Cardiac fibroblast (primary cell): ENCODE data around the gene WIZ.

Experiments used
- DNase-seq, 2 donors: peaks; one replicate each; pipeline versions ENCODE4 v3.0.0 to v3.0.0-alpha.2; 2010; ENCODE audit warnings: low read depth in 2 of 2
- H3K4me3 ChIP-seq, 2 donors: replicated peaks in 1 of 2; 1 replicate in 1 of 2; 2 replicates in 1 of 2; pipeline ENCODE4 v1.5.1; 2011; ENCODE audit warnings: low read depth in 2 of 2, low read length in 2 of 2, mild to moderate bottlenecking in 2 of 2, moderate library complexity in 1 of 2
- CTCF ChIP-seq: IDR thresholded peaks from one replicate; pipeline ENCODE4 v1.5.1; 2011; ENCODE audit warnings: low read depth, mild to moderate bottlenecking, low read length, inconsistent platforms

The WIZ gene

DNA sequence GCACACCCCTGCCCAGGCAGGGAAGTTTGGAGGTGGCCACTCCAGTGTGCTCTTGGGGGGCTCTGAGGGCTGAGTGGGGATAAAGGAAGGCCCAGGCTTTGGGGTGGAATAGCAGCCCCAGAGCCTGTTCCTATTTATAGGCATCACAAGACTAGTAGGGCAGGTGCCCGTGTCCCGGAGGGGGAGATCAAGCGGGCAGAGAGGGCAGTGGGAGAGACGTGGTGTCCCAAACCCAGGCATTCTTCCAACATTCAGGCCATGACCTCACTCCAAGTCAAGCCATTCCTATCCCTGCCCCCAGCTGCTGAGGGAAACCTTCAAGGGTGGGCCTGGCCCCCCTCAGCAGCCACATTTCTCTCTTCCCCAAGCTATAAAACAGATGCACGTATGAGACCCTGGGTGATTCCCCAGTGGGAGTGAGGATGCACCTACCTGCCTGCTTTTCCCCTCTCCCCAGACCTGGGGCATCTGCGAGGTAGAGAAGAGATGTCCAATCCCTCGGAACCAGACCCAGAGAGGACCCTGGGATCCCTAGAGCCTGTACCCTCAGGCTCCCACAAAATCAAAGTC lies 3.9 kb downstream of the WIZ start:
- DNase-seq, result no peak
- H3K4me3 ChIP-seq, result no peak overlapping the region
- no peak for TF ChIP-seq CTCF

- TF ChIP-seq CTCF, result no peak
- H3K4me3 ChIP-seq, result no peak overlapping the region
- DNase-seq, result no peak
These were observed 4.5 kb downstream of the WIZ start for GRCh38 chr19:15445227-15445605.

GRCh38 chr19:15444505-15445226 lies 5.1 kb downstream of the WIZ start:
- no peak for DNase-seq
- TF ChIP-seq CTCF, result no peak
- no peak overlapping the region for H3K4me3 ChIP-seq

DNA sequence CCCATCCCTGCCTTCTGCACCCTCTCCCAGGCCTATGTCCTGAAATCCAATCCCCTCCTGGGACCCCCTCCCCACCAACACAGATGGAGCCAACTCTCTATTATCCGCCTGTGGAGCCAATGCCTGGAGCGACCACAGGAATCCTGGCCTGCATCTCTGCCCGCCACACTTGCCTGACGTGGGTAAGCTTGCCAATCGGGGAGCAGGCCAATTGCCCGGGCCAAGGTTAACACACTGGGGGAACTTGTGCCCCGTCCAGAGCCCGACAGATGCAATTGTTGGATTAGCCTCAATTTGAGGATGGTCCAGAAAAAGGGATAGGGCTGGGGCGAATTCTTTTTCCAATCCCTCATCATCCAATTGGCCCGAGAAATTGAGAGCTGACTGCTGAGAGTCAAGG lies 5.9 kb downstream of the WIZ start:
- H3K4me3 ChIP-seq, result no peak overlapping the region
- DNase-seq, result no peak
- no peak for TF ChIP-seq CTCF

DNA sequence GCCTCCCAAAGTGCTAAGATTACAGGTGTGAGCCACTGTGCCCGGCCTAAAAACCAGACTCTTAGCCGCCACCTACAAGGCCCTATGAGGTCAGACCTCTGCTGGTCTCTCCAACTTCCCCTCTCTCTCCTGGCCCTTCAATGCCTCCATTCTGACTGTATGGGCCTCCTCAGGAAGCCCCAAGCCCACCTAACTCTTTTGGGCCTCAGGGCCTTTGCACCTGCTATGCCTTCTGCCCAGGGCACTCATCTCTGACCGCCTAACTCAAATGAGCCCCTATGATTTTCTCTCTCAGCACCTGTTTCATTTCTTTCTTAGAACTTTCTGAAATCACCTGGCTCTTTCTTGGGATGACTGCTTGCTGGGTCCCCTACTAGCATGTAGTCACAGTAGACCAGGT lies 6.4 kb downstream of the WIZ start:
- no peak overlapping the region for H3K4me3 ChIP-seq
- no peak for TF ChIP-seq CTCF
- DNase-seq, result no peak

DNA sequence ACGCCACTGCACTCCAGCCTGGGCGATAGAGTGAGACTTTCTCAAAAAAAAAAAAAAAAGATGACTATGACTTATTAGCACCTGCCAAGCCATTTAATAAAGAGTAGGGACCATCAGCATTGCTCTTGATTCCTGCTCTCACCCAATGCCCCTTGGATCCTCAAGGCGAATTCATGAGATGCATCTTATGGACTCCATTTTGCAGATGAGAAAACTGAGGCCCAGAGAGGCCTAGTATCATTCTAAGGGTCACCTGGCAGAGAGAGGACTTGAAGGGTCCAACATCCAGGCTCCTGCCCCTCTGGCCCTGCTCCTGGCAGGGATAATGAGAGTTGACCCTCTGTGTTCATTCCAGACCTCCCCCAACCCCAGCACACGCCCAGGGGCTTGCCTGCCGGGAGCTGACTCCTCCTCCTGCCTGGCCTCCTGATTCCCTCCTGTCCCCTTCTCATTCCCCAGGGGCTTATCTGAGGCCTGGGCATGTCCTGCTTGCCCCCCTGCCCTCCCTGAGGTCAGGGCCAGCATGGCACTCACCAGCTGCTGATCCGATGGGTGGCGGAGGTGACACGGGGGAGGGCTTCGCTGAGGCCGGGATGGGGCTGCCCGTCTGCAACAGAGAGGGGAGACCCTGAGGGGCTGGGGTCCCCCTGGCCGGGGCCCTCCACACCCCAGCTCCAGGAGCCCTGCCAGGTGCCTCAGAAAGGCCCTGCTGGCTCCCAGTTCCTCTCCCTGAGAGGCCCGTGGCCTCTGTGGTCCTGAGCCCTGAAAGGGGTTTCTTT lies 7.4 kb downstream of the WIZ start:
- TF ChIP-seq CTCF, result no peak
- no peak overlapping the region for H3K4me3 ChIP-seq
- no peak for DNase-seq
